K562 (cell line): ENCODE results near the gene TMEM131L. TPM values are rescaled to one million over a fixed set of nuclear protein-coding genes. Genes with fewer than 3 reads are reported as not detected.

Experiments
- CTBP1 ChIP-seq: fragments of 450-650 bp; IDR thresholded peaks from 2 replicates; pipeline ENCODE4 v1.6.1; 2016; ENCODE audit warnings: borderline replicate concordance
- ELF4 ChIP-seq: fragments of 450-650 bp; formaldehyde crosslinking; IDR thresholded peaks from 2 replicates; pipeline ENCODE4 v1.4.0; 2022; ENCODE audit warnings: missing genetic modification characterization
- ETS2 ChIP-seq: IDR thresholded peaks from 2 replicates; pipeline ENCODE4 v1.6.1; 2016; ENCODE audit warnings: borderline replicate concordance, missing genetic modification characterization, mild to moderate bottlenecking, moderate library complexity, missing compliant biosample characterization; ENCODE audit not compliant: poor library complexity, severe bottlenecking
- HDAC1 ChIP-seq, 2 experiments: fragments of 450-650 bp; IDR thresholded peaks; 2 replicates each; pipeline ENCODE4 v1.6.1; 2016 to 2017; ENCODE audit warnings: inconsistent platforms in 1 of 2, mild to moderate bottlenecking in 1 of 2, moderate library complexity in 1 of 2
- MIER1 ChIP-seq: fragments of 450-650 bp; IDR thresholded peaks from 2 replicates; pipeline ENCODE4 v1.6.1; 2016; ENCODE audit warnings: antibody characterized with exemption, mild to moderate bottlenecking, low read depth
- SAFB2 ChIP-seq: fragments of 200-400 bp; formaldehyde crosslinking; IDR thresholded peaks from 2 replicates; pipeline ENCODE4 v1.6.1; 2018; ENCODE audit warnings: borderline replicate concordance, low read length, low read depth, moderate library complexity; ENCODE audit not compliant: severe bottlenecking
- ZKSCAN3 ChIP-seq: fragments of 250-450 bp; sonication (Bioruptor Pico); IDR thresholded peaks from 2 replicates; pipeline ENCODE4 v1.4.0; 2020
- ZNF232 ChIP-seq: sonication (generic); formaldehyde crosslinking; IDR thresholded peaks from 2 replicates; pipeline ENCODE4 v1.8.0; 2022; ENCODE audit warnings: mild to moderate bottlenecking, missing genetic modification reagents
- ZNF584 ChIP-seq: fragments of 200-800 bp; sonication (Bioruptor generic); IDR thresholded peaks from 2 replicates; pipeline ENCODE4 v1.6.1; 2016; ENCODE audit warnings: low read depth, mild to moderate bottlenecking, missing genetic modification characterization, missing compliant biosample characterization
- polyA plus RNA-seq, 8 experiments: library from polyadenylated mRNA; depleted of rRNA in 4 of 8; stranded (reverse) in 5 of 8; unstranded in 3 of 8; fragments of >200 nt; fragmentation: Nextera tagmentation in 2 of 8; fragmentation: Illumina TruSeq in 1 of 8; extraction: Ambion mirVana in 2 of 8; extraction: Trizol in 1 of 8; gene quantifications; 2 replicates each; pipeline versions ENCODE4 v1.2.1 to v1.2.3, GENCODE V29; 2011 to 2014; ENCODE audit warnings: inconsistent platforms in 1 of 8, missing spikeins in 1 of 8
- total RNA-seq, 7 experiments: library from RNA; depleted of rRNA in 6 of 7; stranded (reverse); fragments of >200 nt in 6 of 7; fragmentation: Illumina TruSeq in 2 of 7; extraction: Trizol in 2 of 7; gene quantifications; 2 replicates each; pipeline versions ENCODE4 v1.2.1 to v1.2.3, GENCODE V29; 2011 to 2021; ENCODE audit warnings: low replicate concordance in 1 of 7
- TF ChIP-seq, protein P1 (sequence below), 2 experiments: fragments of 450-650 bp; IDR thresholded peaks; 2 replicates each; pipeline ENCODE4 v1.6.1; 2018; ENCODE audit warnings: mild to moderate bottlenecking in 2 of 2, low read depth in 1 of 2; ENCODE audit not compliant: partially characterized antibody in 2 of 2

TMEM131L gene
- total and polyA plus RNA-seq, 9 of the 15 experiments (the other 6 are each of a cell fraction or from before 2014, with no cell fraction given) = 1.2 to 20.8 (median 12.9) TPM

DNA sequence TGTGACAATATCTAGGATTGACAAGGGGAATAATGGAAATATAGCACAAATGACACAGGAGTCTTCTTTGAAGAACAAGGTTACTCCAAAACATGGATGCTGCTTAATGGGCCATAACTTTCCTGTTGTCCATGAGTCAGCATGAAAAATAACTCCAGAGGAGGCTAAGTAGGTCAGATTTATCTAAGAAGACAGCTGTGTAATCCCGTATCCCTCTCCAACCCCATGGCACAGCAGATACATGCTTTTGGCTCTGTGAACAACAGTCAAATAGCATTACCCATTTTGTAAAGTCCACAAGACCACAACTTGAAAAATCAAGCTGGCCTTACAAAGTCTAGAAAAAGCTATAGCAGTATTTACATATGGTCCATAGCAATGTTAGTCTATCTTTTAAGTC, 2.1 kb upstream of the TMEM131L start (continued):
- TF ChIP-seq, protein P1, sequence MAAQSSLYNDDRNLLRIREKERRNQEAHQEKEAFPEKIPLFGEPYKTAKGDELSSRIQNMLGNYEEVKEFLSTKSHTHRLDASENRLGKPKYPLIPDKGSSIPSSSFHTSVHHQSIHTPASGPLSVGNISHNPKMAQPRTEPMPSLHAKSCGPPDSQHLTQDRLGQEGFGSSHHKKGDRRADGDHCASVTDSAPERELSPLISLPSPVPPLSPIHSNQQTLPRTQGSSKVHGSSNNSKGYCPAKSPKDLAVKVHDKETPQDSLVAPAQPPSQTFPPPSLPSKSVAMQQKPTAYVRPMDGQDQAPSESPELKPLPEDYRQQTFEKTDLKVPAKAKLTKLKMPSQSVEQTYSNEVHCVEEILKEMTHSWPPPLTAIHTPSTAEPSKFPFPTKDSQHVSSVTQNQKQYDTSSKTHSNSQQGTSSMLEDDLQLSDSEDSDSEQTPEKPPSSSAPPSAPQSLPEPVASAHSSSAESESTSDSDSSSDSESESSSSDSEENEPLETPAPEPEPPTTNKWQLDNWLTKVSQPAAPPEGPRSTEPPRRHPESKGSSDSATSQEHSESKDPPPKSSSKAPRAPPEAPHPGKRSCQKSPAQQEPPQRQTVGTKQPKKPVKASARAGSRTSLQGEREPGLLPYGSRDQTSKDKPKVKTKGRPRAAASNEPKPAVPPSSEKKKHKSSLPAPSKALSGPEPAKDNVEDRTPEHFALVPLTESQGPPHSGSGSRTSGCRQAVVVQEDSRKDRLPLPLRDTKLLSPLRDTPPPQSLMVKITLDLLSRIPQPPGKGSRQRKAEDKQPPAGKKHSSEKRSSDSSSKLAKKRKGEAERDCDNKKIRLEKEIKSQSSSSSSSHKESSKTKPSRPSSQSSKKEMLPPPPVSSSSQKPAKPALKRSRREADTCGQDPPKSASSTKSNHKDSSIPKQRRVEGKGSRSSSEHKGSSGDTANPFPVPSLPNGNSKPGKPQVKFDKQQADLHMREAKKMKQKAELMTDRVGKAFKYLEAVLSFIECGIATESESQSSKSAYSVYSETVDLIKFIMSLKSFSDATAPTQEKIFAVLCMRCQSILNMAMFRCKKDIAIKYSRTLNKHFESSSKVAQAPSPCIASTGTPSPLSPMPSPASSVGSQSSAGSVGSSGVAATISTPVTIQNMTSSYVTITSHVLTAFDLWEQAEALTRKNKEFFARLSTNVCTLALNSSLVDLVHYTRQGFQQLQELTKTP (IDR thresholded peaks at IDR 0.05; ENCODE audit: low read depth in 1 of 2, partially characterized antibody in 2 of 2) = no peak
- TF ChIP-seq CTBP1 (peak; percentile 74; the same call in 1 of the 2 replicates), SAFB2 (no peak), ZKSCAN3 (CRISPR knock-in tag) (no peak), ZNF584 (CRISPR knock-in tag) (no peak), HDAC1 (IDR thresholded peaks at IDR 0.05) (peak; percentile 82 to 94; a peak in 3 of 4 replicates), ELF4 (no peak), ZNF232 (CRISPR knock-in tag) (no peak), MIER1 (no peak), ETS2 (tag) (no peak)
